ENCODE results near the gene TGFBR3. TPM values are rescaled to one million over a fixed set of nuclear protein-coding genes. Genes with fewer than 3 reads are reported as not detected.

Gene TGFBR3
- total and polyA plus RNA-seq, 8 donors, result 6.0 to 34.8 (median 21.4) TPM

- FAIRE-seq, result no peak
- Histone ChIP-seq H3K27ac (no peak overlapping the region), H3K9me3 (no peaks in the 10 kb centered on the region), H3K27me3 (no peaks in the 10 kb centered on the region), H3K4me1 (peaks cover 31 to 56% (median 55%) of the 10 kb centered on the region in 3 donors), H3K4me3 (no peak overlapping the region), H3K36me3 (no peaks in the 10 kb centered on the region)
- no peak for DNase-seq
- WGBS, 2 donors, result 84 to 87% methylated on average over 8 of the region's 8 CpGs
- TF ChIP-seq CTCF (IDR thresholded peaks at IDR 0.05), result no peak
- ATAC-seq, result no peak
- intact Hi-C loops (cut with DNase I), result no loop called here
These were observed 82.8 kb downstream of the TGFBR3 start for GRCh38 chr1:91803123-91803522.

GRCh38 chr1:91801496-91802115 is 84.3 kb downstream of the TGFBR3 start:
- Histone ChIP-seq H3K27me3 (no peaks in the 10 kb centered on the region), H3K36me3 (no peaks in the 10 kb centered on the region), H3K4me1 (peaks cover 22 to 43% (median 41%) of the 10 kb centered on the region in 3 donors), H3K4me3 (no peak overlapping the region), H3K9me3 (no peaks in the 10 kb centered on the region), H3K27ac (no peak overlapping the region)
- no peak for DNase-seq
- WGBS, 2 donors, result 84 to 86% methylated on average over 3 of the region's 3 CpGs
- no peak for TF ChIP-seq CTCF (IDR thresholded peaks at IDR 0.05)
- intact Hi-C loops (cut with DNase I), result no loop called here
- no peak for FAIRE-seq
- no peak for ATAC-seq

- intact Hi-C loops (cut with DNase I), result no loop called here
- Histone ChIP-seq H3K27me3 (no peaks in the 10 kb centered on the region), H3K9me3 (no peaks in the 10 kb centered on the region), H3K4me1 (peaks cover 12 to 26% (median 25%) of the 10 kb centered on the region in 3 donors), H3K4me3 (no peak overlapping the region), H3K36me3 (no peaks in the 10 kb centered on the region), H3K27ac (no peak overlapping the region)
- FAIRE-seq, result no peak
- DNase-seq, result no peak
- WGBS, 2 donors, result 77 to 78% methylated on average over 3 of the region's 3 CpGs
- no peak for TF ChIP-seq CTCF (IDR thresholded peaks at IDR 0.05)
- ATAC-seq, result no peak
These were observed 86.1 kb downstream of the TGFBR3 start for GRCh38 chr1:91799863-91800262.

- ATAC-seq (peak in 3 of 4 donors; percentile 22 to 53 (median 26)), DNase-seq (peak in 1 of 6 donors; percentile 39), FAIRE-seq (no peak)
- Histone ChIP-seq H3K4me3 (no peak overlapping the region), H3K9me3 (no peaks in the 10 kb centered on the region), H3K27me3 (no peaks in the 10 kb centered on the region), H3K36me3 (no peaks in the 10 kb centered on the region), H3K27ac (no peak overlapping the region), H3K4me1 (peaks cover 6 to 19% (median 18%) of the 10 kb centered on the region in 3 donors)
- intact Hi-C loops (cut with DNase I), result no loop called here
- no peak for TF ChIP-seq CTCF (IDR thresholded peaks at IDR 0.05)
- WGBS, 2 donors, result 64 to 73% methylated on average over 5 of the region's 5 CpGs
These were observed 86.8 kb downstream of the TGFBR3 start for GRCh38 chr1:91799159-91799558.

GRCh38 chr1:91798740-91799139 is 87.2 kb downstream of the TGFBR3 start:
- intact Hi-C loops (cut with DNase I), result no loop called here
- ATAC-seq, result peak in 1 of 4 donors; percentile 27
- DNase-seq, result no peak
- Histone ChIP-seq H3K27me3 (no peaks in the 10 kb centered on the region), H3K4me3 (no peak overlapping the region), H3K36me3 (no peaks in the 10 kb centered on the region), H3K27ac (no peak overlapping the region), H3K9me3 (no peaks in the 10 kb centered on the region), H3K4me1 (peaks cover 1 to 15% (median 14%) of the 10 kb centered on the region in 3 donors)
- no peak for TF ChIP-seq CTCF (IDR thresholded peaks at IDR 0.05)
- no peak for FAIRE-seq
- WGBS, 2 donors, result 44 to 53% methylated on average over 2 of the region's 2 CpGs

All from pancreas (tissue), 10 donors.